Pulmonary artery endothelial cell (primary cell): ENCODE measurements around the gene DMXL2. TPM values are rescaled to one million over a fixed set of nuclear protein-coding genes. Genes with fewer than 3 reads are reported as not detected.
"Not testable (repeated sequence)": the region's sequence is repeated elsewhere in the genome, so short reads cannot be mapped to it uniquely, and the experiment has no call there.

Source experiments
- DNase-seq: peaks from one replicate; pipeline ENCODE4 v3.0.0-alpha.2; 2011; ENCODE audit warnings: low read depth, low spot score
- total RNA-seq: library from RNA; depleted of rRNA; stranded (reverse); fragments of >200 nt; gene quantifications from 2 replicates; pipeline ENCODE4 v1.2.3, GENCODE V29; 2014

Gene DMXL2
- total RNA-seq, 1 donor from 2014 or later, result 11.5 TPM

DNA sequence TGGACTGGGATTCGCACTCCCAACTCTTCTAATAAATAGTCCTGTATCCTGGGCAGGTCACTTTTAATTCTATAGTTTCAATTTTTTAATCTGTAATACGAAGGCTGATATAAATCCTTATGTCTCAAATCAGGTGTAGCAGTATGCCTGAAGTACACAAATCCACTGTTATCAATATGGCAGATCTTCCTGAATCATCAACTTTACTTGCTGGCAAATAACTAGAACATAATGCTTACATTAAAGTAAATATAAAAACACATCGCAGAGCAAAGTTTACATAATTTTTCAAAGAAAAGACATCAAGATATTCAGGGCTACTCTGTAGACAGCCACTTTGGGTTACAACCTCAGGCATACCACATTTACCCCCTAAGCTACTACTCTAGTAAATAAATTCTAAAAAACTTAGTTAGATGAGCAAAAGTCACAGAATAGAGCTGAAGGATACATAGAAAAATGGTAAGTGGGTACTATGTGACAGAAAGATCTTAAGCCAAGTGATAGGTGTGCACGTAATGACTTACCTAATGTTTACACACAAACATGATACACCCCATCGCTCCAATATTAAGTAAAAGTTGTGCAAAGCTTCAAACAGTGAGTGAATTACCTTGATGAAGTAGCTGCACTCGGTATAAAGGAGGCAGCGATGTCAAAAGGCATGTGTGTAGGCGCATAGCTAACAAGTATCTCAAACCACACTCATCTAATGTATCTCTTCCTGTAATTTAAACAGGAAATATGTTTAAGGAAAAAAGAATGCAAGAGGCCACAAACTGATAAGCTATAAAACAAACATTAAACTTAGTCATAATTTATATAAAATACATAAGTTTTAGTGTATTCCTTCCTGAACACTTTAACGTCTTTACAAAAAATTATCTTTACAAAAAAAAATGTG is 127.9 kb downstream of the DMXL2 start:
- DNase-seq, result no peak

DNA sequence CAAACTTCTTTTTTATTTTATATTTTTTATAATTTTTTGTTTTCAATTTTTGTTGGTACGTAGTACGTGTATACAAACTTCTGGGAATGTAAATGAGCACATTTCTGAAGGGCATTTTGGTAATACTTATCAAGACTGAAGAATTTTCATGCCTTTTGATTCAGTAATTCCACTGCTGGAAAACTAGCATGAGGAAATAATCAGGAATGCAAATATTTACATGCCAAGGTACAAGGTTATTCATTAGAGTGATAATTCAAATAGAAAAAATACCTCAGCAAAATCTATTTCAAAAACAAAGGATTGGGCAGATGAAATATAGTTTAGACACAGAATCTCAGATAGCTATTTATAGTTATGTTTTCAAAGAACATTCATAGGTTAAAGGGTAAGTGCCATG is 128.7 kb downstream of the DMXL2 start:
- no peak for DNase-seq

DNA sequence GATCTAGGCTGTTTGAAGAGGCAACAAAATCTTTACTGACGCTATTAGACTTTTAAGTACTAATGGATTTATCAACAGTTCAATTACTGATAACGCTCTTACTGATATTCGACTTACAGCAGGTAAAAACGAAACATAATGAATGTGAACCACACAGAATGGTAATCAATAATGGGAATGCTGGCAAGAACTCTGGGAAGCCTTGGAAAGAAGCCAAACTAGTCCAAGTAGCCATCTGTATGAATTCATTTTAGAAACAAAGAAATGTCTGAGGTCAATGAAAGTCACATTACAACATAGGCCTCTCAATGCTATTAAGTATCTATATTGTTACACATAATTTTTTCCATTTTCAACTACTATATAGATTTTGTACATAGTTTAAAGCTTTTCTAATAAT is 130.0 kb downstream of the DMXL2 start:
- DNase-seq, result no peak

DNA sequence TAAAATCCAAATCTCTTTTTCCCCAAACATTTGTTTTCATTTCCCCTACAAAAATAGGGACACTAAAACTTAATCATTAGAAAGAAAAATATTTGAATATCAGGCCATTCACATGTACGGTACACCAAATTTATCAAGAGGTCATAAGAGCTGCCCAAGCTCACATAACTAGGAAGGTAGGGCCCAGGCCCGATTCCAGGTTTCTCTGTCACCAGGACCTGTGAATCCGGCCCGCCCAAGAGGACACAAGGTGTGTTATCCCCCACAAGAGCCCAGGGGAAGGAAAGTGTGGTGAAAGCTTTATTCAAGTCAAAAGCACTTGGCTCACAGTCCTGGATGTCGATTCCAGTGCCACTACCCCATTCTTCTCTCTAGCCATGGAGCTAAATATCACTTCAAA is 130.6 kb downstream of the DMXL2 start:
- no peak for DNase-seq

DNA sequence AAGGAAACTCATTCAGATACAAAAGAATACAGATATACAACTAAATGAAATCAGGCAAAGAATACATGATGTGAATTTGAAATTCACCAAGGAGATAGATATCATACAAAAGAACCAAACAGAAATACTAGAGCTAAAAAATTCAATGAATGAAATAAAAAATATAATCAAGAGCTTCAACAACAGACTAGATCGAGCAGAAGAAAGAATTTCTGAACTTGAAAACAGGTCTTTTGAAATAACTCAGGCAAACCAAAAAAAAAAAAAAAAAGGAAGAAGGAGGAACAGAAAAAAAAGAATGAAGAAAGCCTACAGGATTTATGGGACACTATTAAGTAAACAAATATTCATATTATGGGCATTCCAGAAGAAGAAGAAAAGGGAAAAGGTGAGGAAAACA is 137.8 kb downstream of the DMXL2 start:
- DNase-seq, result no peak

DNA sequence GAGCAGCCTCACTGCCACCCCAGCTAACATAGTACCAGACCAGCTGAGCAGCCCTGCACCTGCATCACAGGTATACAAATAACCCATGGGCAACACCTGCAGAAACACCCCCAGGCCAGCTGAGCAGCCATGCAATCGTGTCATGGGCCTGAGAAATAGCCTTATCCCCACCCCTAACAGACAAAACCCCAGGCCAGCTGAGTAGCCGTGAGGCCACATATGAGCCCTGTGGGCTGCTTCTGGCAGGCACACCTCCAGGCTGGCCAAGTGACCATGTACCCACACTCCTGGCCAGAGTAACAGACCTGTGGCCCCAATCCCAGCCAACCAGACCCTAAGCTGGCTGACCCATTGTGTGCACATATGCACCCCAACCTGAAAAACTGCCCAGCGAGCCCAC is 138.6 kb downstream of the DMXL2 start:
- no peak for DNase-seq

DNA sequence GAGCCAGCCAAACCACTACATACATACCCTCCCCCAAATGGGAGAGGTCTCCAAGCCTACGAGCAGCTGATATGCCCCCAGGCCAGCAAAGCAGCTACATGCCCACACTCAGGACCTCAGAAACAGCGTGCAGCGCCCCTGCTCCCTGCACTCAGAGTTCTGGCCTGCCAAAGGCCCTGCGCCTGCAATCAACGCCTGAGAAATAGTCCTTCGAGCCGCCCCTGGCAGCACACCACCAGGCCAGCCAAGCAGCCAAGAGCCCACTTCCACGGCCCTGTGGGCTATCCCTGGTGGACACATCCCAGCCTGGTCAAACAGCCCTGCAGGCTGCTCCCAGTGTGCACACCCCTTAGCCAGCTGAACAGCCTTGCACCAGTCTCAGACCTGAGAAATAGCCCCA is 139.1 kb downstream of the DMXL2 start:
- no peak for DNase-seq

DNA sequence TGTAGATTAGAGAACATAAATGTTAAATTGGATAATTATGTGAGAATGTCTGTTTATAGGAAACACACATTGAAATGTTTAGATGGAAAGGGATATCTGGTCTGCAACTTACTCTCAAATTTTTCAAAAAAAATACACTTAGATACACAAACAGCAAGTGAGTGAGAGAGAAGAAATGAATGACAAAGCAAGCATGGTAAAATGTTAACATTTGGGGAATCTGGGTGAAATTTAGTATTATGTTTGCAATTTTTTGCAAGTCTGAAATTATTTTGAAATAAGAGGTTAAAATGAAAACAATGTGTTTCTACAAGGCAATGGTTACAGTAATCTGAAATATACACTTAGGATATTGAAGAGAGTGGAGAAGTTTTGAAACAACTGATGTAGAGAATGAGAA is 146.8 kb downstream of the DMXL2 start:
- DNase-seq, result no peak

DNA sequence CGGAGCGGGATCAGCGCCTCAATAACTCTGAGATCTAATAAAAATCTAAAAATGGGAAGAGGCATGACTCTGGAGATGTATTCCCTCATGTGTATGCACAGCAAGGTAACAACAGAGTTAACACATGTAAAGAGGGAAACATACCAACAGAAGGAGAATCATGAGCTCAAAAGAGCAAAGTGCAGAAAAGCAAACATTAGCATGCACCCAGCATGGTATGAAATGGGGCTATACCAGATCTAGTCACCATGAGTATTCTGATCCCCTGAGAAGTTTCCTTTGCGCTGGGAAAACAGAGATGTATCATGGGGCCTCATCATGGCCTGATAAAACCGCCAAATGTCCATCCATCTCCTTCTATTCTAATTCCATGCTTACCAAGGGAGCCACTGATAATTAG is 152.1 kb downstream of the DMXL2 start:
- no peak for DNase-seq

DNA sequence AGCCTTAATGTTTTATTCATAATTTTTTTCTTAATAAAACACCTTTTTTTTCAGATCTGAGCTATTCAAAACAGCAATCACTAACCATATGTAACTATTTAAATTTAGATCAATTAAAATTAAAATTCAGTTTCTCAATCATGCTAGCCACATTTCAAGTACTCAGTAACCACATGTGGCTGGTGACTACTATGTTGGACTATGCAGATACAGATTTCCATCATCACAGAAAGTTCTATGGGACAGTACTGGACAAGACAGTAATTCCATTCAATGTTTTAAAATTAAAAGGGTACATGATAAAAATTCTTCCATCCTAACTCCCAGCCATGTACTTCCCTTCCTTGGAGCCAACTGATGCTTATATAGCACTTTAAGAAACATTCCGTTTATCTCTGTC is 161.8 kb downstream of the DMXL2 start:
- no peak for DNase-seq

DNA sequence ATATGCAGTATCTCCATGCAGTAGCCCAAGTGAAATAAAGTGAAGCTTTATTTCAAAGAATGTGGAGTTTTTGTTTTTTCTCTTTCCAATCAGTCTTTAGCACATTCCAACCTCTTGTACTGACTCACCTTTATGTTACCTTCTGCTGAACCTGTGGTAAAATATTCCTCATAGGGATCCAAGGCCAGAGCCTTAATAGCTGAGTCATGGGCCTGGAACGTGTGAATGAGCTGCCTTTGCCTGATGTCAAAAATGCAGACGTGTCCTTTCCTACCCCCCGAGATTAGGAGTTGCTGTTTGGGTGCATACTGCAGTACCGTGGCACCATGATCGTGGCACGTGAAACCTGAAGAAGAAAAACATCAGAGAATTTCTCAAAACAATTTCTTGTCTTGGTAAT is 172.6 kb downstream of the DMXL2 start:
- DNase-seq, result no peak

DNA sequence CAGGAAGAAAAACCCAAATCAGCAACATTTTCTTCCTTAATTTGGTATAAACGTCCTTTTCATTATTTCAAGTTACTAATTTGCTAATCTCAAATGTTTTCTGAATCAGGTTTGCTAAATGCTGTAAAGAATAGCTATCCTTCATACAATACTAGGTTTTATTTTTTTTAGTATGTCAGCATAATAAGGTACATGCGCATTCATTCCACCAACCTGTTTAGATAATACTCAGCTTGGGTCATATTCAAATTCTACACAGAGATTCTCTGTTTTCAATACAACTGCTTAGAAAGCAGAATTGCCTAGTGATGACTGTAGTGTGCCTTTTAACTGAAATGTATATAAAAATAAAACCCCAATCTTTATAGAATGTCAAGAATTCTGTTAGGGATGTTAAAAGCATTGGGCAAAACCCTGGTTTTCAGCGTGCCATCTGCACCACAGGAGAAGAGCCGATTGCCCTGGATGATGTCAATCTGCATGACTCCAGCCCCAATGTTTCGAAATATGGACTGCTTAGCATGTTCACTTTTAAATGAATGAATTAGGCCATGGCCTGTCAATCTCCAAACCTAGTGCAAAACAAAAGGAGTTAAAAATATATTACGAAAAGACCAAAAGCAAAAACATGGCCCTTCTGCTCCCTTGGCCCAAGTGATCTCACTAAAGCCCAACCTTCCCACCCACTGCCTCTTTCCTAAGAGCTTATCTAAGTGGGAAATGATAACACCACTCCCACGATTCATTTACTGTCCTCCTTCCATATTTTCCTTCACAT is 173.8 kb downstream of the DMXL2 start:
- no peak for DNase-seq

DNA sequence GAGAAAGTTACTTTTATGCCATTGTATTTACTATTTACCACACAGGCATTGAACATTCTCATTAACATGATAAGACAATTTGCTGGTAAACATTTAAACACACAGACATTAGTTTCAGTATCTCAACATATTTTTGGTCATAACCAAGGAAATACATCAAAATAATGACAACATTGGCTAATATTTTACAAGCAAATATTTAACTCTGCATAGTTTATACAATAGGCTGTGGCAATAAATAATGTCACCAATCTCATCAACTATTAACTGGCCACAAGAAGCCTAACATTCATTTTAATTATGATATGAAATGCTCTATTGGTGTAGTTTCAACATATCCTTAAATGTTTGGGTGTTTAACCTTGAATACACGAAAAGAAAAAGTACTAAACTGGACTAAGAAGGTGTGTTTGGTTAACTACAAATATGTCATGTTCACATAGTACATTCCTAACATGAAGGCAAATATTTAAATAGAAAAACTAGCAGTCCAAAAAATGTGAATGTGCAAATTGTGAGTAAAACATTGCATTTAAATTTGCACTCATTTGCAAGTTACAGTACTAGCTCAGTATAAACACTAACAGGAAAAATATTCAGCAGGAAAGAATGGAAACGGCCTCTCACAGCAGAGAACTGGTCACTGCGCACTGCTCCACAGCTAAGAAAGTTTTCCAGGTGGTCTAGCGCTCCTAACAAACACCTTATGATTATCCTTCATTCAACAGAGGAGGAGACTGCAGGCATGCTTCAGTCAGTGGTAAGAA is 174.5 kb downstream of the DMXL2 start:
- no peak for DNase-seq

DNA sequence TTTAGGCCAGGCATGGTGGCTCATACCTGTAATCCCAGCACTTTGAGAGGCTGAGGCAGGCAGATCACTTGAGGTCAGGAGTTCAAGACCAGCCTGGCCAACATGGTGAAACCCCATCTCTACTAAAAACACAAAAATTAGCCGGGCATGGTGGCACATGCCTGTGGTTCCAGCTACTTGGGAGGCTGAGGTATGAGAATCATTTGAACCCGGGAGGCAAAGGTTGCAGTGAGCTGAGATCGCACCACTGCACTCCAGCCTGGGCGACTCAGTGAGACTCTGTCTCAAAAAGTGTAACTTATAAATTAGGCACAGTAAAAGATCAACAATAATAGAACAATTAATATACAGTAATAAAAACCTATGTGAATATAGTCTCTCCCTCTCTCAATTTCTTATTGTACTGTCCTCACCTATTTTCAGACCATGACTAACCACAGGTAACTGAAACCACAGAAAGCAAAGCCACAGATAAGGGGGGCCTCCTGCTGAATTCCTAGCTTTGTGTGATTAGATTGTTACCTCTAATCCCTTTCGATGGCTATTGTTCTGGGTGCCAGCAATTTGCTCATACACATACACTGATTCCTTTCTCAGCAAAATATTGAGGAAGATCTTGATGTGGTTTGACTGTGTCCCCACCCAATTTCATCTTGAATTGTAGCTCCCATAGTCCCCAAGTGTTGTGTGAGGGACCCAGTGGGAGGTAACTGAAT is 176.4 kb downstream of the DMXL2 start:
- not testable (repeated sequence) for DNase-seq

DNA sequence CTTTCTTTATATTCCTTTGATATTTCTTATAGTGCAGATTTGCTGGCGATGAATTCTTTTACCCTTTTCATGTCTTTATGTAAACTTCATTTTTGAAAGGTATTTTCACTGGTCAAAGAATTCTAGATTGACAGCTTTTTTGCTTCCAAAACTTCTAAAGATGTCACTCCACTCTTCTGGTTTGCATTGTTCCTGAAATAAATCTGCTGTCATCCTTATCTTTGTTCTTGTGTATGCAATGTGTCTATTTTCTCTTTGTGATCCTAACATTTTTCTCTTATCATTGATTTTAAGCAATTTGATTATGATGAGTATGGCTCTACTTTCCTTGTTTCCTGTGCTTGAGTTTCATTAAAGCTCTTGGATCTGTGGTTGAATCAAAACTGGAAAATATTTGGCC is 177.8 kb downstream of the DMXL2 start:
- DNase-seq, result no peak

DNA sequence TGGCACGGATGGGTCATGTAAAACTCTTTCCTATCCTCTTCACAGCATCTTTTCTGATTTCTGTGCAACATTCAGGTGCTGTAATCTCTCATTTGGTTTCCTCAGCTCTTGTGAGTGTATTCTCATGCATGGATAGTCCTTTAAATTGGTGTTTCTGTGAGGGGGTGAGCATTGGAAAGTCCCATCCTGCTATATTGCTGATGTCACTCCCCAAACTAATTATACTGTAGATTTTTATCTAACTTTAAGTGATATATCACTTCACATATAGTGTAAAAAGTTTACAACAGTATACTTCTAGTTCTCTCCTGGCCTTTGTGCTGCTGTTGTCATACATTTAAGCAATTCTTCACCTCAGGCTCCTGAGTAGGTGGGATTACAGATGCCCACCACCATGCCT is 178.5 kb downstream of the DMXL2 start:
- no peak for DNase-seq

DNA sequence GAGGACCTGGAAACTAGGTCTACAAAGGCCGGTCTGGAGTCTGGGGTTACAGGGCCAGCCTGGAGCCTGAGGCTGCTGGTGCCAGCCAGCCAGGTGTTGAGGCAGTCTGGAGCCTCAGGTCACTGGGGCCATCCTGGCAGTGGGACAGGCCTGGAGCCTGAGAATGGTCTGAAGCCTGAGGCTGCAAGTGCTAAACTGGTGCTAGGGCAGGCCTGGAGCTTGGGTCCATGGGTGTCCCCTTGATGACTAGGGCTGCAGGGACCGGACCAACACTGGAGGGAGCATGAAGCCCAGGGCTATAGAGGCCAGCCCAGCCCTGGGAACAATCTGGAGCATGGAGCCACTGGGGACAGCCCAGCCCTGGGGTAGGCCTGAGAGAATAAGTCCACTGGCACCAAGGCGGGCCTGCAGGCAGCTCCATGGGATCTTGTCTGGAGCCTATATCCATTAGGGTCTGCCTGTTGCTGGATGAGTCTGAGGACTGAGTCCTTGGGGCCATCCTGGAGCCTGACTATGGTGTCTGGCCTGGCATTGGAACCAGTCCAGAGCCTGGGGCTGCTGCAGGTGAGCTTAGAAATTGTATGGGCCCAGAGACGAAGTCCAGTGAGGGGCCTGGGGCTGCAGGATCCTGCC is 179.2 kb downstream of the DMXL2 start:
- no peak for DNase-seq

DNA sequence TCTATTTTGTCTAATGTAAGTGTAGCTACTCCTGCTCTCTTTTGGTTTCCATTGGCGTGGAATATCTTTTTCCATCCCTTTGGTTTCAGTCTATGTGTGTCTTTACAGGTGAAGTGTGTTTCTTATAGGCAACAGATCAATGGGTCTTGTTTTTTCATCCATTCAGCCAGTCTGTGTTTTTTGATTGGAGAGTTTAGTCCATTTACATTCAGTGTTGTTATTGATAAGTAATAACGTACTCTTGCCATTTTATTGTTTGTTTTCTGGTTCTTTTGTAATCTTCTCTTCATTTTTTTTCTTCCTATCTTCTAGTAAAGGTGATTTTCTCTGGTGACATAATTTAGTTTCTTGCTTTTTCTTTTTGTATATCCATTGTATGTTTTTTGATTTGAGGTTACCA is 184.0 kb downstream of the DMXL2 start:
- no peak for DNase-seq

DNA sequence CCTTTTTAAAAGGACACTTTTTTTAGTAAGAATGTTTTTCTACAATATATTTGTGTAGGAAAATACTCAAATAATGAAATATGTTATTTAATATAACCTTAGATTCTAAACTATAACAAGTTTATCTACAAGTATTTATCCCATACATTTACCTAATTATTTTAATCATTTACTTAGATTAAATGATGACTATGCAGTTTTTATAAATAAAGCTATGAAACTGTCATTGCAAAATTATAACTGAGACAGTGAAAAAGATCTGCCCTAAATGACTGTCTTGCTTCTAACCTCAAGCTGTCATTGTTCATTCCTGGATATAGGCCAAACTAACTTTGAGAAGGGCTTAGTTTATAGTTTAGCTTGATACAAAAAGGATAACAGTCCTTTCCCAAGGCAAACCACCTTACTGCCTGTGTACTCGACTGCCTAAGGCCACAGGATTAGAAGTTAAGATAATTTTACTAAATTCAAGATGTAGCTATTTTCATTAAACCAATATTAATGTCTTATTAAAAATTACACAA is 197.0 kb downstream of the DMXL2 start:
- no peak for DNase-seq

DNA sequence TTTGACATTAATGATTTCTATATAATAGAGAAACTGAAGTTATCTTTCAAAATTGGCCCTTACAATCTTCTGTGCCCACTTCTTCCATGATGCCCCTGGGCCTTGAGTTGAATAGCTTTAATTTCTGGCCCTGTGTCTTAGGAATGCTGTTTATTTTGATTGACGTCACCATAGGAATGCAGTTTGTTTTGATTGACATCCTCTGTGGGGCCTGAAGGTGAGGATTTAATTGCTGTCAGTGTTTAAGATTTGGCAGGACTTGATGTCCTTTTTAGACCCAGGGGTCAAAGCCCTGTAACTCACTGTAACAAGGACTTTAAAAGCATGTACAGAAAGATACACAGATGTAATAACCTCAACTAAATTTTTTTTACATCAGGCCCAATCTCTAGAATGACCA is 197.8 kb downstream of the DMXL2 start:
- no peak for DNase-seq

DNA sequence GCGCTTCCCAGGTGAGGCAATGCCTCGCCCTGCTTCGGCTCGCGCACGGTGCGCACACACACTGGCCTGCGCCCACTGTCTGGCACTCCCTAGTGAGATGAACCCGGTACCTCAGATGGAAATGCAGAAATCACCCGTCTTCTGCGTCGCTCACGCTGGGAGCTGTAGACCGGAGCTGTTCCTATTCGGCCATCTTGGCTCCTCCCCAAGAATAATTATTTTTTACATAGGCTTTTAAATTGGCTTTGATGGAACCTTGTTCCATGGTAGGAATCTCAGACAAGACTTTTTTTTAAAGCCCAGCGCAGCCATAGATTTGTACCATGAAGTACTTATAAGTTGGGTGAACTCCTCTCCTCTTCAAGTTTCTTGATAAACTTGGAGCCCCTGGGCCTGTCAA is 199.5 kb downstream of the DMXL2 start:
- DNase-seq, result not testable (repeated sequence)
